Measurements from ENCODE around the gene SNRPD3. TPM values are rescaled to one million over a fixed set of nuclear protein-coding genes. Genes with fewer than 3 reads are reported as not detected.

Gene SNRPD3
- total and polyA plus RNA-seq, 2 donors (not counting 3 experiments of a cell fraction or from before 2014, with no cell fraction given), result 121 to 253 TPM

DNA sequence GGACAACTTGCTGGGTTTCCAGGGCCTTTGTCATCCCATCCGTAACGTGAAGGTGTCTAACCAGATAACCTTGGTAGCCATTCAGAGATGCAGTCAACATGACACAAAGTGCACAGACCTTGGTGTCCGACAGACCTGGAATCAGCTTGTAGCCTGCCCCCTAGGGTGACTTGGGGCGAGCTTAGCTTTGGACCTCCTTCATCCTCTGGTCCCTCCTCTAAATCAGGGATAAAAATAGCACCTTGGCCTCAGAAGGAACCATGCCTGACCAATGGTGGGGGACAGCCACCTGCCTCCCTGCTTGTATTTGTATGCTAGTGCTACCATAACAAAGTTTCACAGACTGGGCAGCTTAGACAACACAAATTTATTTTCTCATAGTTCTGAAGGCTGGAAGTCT lies 3.7 kb downstream of the SNRPD3 start:
- H2AFZ ChIP-seq (ENCODE audit: low read depth, low read length), result no peak overlapping the region
- no peaks in the 10 kb centered on the region for H4K20me1 ChIP-seq (replicated peaks; ENCODE audit: control insufficient read depth, extremely low read depth, insufficient read depth, low read length)
- FAIRE-seq (no peak), DNase-seq (ENCODE audit: low read depth, low spot score) (no peak)
- H3K4me1 ChIP-seq (ENCODE audit: control insufficient read depth, extremely low read depth, insufficient read depth, low read length), result peaks cover 14% of the 10 kb centered on the region
- no peak overlapping the region for H3K4me3 ChIP-seq (replicated peaks in 1 of 3; ENCODE audit: insufficient read depth in 1 of 3, low read depth in 1 of 3, low read length in 3 of 3)
- no peaks in the 10 kb centered on the region for H3K9me1 ChIP-seq (replicated peaks; ENCODE audit: control insufficient read depth, extremely low read depth, insufficient read depth, low read length)
- dilution Hi-C loops (cut with MboI; ENCODE audit: extremely low pct_ligation_motif_present, low sequenced_read_pairs) (no loop called here), intact Hi-C loops (cut with micrococcal nuclease) (no loop called here)
- POLR2A ChIA-PET, result no interaction called here
- TF ChIP-seq, protein P1, sequence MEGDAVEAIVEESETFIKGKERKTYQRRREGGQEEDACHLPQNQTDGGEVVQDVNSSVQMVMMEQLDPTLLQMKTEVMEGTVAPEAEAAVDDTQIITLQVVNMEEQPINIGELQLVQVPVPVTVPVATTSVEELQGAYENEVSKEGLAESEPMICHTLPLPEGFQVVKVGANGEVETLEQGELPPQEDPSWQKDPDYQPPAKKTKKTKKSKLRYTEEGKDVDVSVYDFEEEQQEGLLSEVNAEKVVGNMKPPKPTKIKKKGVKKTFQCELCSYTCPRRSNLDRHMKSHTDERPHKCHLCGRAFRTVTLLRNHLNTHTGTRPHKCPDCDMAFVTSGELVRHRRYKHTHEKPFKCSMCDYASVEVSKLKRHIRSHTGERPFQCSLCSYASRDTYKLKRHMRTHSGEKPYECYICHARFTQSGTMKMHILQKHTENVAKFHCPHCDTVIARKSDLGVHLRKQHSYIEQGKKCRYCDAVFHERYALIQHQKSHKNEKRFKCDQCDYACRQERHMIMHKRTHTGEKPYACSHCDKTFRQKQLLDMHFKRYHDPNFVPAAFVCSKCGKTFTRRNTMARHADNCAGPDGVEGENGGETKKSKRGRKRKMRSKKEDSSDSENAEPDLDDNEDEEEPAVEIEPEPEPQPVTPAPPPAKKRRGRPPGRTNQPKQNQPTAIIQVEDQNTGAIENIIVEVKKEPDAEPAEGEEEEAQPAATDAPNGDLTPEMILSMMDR (IDR thresholded peaks at IDR 0.05; ENCODE audit: extremely low read depth in 1 of 2, insufficient read depth in 1 of 2, low read depth in 1 of 2, low read length in 2 of 2), result no peak
- TF ChIP-seq POLR2A (IDR thresholded peaks at IDR 0.05; ENCODE audit: low read depth, low read length) (no peak), FOS (IDR thresholded peaks at IDR 0.05; ENCODE audit: borderline replicate concordance, insufficient read depth, low read length) (no peak), GATA2 (IDR thresholded peaks at IDR 0.05; ENCODE audit: insufficient read depth, insufficient read length, low read depth, low read length) (no peak), MYC (IDR thresholded peaks at IDR 0.05; ENCODE audit: low read depth, low read length) (no peak), EZH2 (IDR thresholded peaks at IDR 0.05; ENCODE audit: borderline replicate concordance, low read depth, low read length, severe bottlenecking) (no peak), JUN (IDR thresholded peaks at IDR 0.05; ENCODE audit: borderline replicate concordance, insufficient read depth, insufficient read length, low read depth) (no peak), POLR2AphosphoS5 (IDR thresholded peaks at IDR 0.05; ENCODE audit: insufficient read depth, low read depth, low read length) (no peak)
- TF ChIP-seq, protein P2, sequence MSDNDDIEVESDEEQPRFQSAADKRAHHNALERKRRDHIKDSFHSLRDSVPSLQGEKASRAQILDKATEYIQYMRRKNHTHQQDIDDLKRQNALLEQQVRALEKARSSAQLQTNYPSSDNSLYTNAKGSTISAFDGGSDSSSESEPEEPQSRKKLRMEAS (IDR thresholded peaks at IDR 0.05; ENCODE audit: insufficient read depth, insufficient read length), result no peak
- BruUV-seq (replicated peaks), result no TSS peak
- peaks cover 8 to 24% of the 10 kb centered on the region in 2 experiments for H3K36me3 ChIP-seq (ENCODE audit: control insufficient read depth in 2 of 2, extremely low read depth in 1 of 2, insufficient read depth in 2 of 2, low read length in 2 of 2)
- CTCF ChIA-PET, result no interaction called here
- no peak overlapping the region for H3K9ac ChIP-seq (replicated peaks; ENCODE audit: extremely low read depth, insufficient read depth, low read length)
- peaks cover 80% of the 10 kb centered on the region for H3K79me2 ChIP-seq (ENCODE audit: control insufficient read depth, insufficient read depth, low read length)
- H3K9me3 ChIP-seq (replicated peaks; ENCODE audit: control insufficient read depth, insufficient read depth, low read length), result no peaks in the 10 kb centered on the region
- H3K27ac ChIP-seq (ENCODE audit: insufficient read depth, low read depth, low read length), result no peak overlapping the region
- H3K4me2 ChIP-seq (ENCODE audit: insufficient read depth, low read length), result no peak overlapping the region
- H3K27me3 ChIP-seq (ENCODE audit: control insufficient read depth in 2 of 2, insufficient read depth in 2 of 2, low read length in 2 of 2), result no peaks in the 10 kb centered on the region

Data from endothelial cell of umbilical vein (primary cell).